ENCODE results near the gene CEP57L1.

DNA sequence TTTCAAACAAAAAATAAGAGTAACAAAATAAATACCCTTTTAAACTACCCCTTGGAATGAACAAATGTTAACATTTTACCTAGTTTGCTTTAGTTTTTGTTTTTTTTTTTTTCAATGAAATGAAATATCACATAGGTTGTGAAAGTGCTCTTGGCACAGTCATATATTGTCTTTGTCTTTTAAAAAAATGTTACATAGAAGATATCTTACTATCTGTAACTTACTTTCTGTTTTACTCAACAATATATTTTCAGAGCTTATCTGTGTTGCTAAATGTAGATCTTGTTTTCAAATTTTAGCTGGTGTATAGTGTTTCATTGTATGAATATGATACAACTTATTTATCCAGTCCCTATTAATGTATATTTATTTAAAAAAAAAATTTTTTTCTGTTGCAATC, 8.6 kb downstream of the CEP57L1 start:
- TF ChIP-seq SUZ12 (IDR thresholded peaks at IDR 0.05; ENCODE audit: extremely low read depth, insufficient read depth, insufficient read length) (no peak), ZNF274 (IDR thresholded peaks at IDR 0.05; ENCODE audit: low read depth, low read length) (no peak), YY1 (IDR thresholded peaks at IDR 0.05; ENCODE audit: insufficient read depth, insufficient read length) (no peak)
